NCI-H748 (cell line): ENCODE measurements around the gene KCTD6.

Experiments
- DNase-seq: peaks from one replicate; lab custom pipeline; 2025; ENCODE audit not compliant: unreplicated experiment; lab: John Stamatoyannopoulos, UW

KCTD6 gene

GRCh38 chr3:58485801-58486435, 6.0 kb upstream of the KCTD6 start:
- DNase-seq: no peak

GRCh38 chr3:58487140-58487886, 4.6 kb upstream of the KCTD6 start:
- no peak for DNase-seq

- DNase-seq: no peak
These were observed 2.9 kb upstream of the KCTD6 start for GRCh38 chr3:58488967-58489366.

- DNase-seq: no peak
These were observed 915 bp upstream of the KCTD6 start for GRCh38 chr3:58490860-58491501.

GRCh38 chr3:58492494-58492905, 604 bp downstream of the KCTD6 start:
- DNase-seq: peak; percentile 9

GRCh38 chr3:58494107-58494506, 2.2 kb downstream of the KCTD6 start:
- DNase-seq: no peak

- no peak for DNase-seq
These were observed 3.2 kb downstream of the KCTD6 start for GRCh38 chr3:58495101-58495500.

GRCh38 chr3:58496206-58496857, 4.4 kb downstream of the KCTD6 start:
- DNase-seq: no peak

GRCh38 chr3:58497097-58497496, 5.2 kb downstream of the KCTD6 start:
- DNase-seq: no peak

GRCh38 chr3:58502872-58503271, 11.0 kb downstream of the KCTD6 start:
- DNase-seq: no peak

- no peak for DNase-seq
These were observed 15.6 kb downstream of the KCTD6 start for GRCh38 chr3:58507356-58508078.

- DNase-seq: no peak
These were observed 16.5 kb downstream of the KCTD6 start for GRCh38 chr3:58508437-58508836.

GRCh38 chr3:58514405-58514804, 22.5 kb downstream of the KCTD6 start:
- DNase-seq: no peak

- DNase-seq: no peak
These were observed 26.4 kb downstream of the KCTD6 start for GRCh38 chr3:58518291-58518789.

GRCh38 chr3:58519668-58520402, 27.9 kb downstream of the KCTD6 start:
- no peak for DNase-seq

GRCh38 chr3:58520403-58521335, 28.8 kb downstream of the KCTD6 start:
- peak; percentile 44 for DNase-seq

GRCh38 chr3:58521336-58521670, 29.4 kb downstream of the KCTD6 start:
- DNase-seq: no peak

- no peak for DNase-seq
These were observed 30.2 kb downstream of the KCTD6 start for GRCh38 chr3:58521917-58522631.
